LNCAP (cell line): ENCODE measurements around the gene RFX8.
A peak's percentile ranks its signal among the peaks of the same experiment; 100 is the strongest.

ENCODE experiments used
- TF ChIP-seq, protein P1 (sequence below): fragments of 450-650 bp; IDR thresholded peaks from 2 replicates; pipeline ENCODE4 v1.5.1; 2017; ENCODE audit warnings: mild to moderate bottlenecking

RFX8 gene

DNA sequence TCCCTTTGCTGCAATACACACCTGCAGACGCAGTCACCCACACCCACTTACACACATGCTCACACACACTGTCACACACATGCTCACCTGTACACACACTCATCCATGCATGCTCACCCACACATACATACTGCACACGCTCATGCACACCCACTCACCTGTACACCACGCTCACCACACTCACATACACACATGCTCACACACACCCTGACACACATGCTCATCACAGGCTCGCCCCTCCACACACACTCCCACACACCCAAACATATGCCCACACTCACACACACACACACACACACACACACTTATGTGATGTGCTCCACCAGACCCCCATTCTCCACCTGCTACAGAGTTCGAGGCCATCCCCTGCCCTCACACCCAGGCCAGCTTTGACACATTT, 64.8 kb downstream of the RFX8 start:
- TF ChIP-seq, protein P1, sequence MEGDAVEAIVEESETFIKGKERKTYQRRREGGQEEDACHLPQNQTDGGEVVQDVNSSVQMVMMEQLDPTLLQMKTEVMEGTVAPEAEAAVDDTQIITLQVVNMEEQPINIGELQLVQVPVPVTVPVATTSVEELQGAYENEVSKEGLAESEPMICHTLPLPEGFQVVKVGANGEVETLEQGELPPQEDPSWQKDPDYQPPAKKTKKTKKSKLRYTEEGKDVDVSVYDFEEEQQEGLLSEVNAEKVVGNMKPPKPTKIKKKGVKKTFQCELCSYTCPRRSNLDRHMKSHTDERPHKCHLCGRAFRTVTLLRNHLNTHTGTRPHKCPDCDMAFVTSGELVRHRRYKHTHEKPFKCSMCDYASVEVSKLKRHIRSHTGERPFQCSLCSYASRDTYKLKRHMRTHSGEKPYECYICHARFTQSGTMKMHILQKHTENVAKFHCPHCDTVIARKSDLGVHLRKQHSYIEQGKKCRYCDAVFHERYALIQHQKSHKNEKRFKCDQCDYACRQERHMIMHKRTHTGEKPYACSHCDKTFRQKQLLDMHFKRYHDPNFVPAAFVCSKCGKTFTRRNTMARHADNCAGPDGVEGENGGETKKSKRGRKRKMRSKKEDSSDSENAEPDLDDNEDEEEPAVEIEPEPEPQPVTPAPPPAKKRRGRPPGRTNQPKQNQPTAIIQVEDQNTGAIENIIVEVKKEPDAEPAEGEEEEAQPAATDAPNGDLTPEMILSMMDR, result no peak

DNA sequence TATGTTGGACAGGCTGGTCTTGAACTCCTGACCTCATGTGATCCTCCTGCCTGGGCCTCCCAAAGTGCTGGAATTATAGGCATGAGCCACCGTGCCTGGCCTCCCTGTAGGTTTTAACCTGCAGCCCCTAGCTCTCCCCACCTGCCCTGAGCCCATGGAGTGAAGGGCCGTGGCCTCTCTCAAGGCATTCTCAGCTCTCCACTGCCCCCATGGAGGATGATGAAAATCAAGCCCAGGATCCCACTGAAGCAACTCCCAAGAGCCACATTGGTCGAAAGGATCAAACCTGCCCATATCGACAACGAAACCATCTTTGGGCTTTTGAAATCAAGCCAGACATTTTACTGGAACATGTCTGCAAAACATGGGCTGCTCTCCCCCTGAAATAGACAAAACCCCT, 65.2 kb downstream of the RFX8 start:
- TF ChIP-seq, protein P1, result no peak

DNA sequence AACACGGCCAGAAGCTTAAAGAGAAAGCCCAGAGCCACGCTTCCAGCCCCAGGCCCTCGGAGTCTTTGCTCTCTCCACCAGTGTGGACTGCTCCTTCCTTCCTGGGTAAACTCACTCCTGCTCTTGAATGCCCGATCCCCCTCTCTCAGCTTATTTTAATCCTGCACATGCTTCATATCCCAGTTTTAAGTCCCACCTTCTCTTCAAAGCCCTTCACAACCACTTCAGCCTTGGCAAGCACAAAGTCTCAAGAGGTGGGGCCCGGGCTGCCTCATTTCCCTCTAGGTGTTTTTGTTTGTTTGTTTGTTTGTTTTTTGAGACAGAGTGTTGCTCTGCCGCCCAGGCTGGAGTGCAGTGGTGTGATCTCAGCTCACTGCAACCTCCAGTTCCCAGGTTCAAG, 66.0 kb downstream of the RFX8 start:
- TF ChIP-seq, protein P1, result no peak

DNA sequence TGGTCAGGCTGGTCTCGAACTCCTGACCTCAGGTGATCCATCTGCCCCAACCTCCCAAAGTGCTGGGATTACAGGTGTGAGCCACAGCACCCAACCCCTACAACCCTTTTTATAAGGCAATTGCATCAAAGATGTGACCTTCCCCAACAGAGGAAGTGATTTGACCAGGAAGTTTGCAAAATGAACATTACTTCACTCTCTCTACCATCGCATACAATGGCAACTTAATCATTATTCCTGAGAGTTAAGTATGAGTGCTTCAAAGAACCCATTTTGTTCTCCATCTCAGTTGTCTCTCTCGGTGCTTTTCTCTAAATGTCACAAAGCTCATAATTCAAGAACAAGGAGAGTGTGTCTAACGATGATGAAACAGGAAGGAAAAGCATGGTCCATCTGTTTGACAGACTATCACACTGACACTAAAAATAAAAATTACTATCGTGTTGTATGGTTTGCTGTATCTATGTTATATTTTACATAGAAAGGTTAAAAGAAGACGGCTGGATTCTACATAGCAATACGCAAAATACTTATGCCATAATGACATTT, 69.5 kb downstream of the RFX8 start:
- TF ChIP-seq, protein P1, result no peak

DNA sequence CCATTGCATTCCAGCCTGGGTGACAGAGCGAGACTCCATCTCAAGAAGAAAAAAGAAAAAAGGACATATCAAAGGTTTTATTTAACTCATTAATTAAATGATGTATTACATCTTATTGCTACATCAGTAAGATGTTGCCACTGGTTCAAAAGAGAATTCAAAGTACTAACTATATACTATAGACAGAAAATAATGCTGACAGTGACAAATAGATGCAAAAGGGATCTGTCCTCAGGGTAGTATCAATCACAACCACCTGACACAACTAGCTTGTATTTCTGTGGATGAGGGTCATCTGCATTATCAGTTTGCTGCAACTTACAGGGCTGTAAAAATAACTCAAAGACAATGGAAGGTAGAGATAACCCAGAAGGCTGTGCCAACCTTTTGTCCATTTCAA, 71.2 kb downstream of the RFX8 start:
- TF ChIP-seq, protein P1, result no peak

DNA sequence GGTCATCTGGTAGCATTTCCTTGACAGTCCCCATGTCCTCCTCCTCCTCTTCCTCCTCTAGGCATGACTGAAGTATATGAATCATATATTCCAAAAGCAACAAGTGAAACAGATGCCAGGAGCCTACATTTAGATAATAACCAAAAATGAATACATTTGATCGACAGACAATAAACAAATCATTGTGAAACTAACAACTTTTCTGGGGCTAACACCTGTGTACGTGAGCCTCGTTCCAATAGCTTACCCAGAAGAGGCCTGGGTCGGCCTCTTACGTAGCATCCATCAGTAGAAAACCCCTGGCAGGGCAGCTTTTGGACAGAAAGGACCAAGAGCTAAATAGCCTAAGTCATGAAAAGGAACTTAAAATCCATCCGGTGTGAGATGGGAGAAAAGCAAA, 72.3 kb downstream of the RFX8 start:
- TF ChIP-seq, protein P1, result no peak

DNA sequence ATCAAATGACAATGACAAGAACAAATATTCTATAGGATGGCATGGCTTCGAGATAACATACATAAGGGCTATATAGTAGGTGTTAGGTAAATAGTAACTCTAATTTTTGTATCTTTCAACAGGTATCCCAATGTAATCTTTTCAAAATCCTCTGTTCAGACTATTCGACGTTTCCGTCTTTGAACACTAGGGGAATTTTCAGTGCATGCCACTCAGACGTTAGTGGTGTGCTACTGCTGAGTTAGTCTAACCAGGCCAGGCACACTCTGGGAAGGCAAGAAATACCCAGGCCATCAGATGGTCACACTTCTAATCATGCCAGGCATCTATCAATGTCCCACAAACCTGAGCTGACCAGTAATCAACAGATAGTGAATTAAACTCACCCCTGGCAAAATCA, 73.0 kb downstream of the RFX8 start:
- TF ChIP-seq, protein P1, result 0 out of 2 replicates have a peak, but pooled peaks have one; percentile 9

DNA sequence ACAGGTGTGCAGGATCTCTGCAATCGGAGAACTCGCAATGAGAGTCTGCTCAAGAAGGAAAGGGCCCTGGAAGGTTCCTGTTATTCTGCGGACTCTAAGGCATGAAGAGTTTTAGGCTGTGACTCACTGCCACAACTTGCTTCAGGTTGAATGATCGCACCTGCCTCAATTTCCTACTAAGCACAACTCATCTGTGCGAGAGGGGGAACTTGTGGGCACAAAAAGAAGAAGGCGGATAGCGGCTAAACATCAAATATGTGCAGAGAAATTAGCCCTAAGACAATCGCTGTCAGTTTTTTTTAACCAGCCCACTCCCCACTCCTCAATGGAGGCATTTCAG, 73.6 kb downstream of the RFX8 start:
- TF ChIP-seq, protein P1, result no peak
